ENCODE data around the gene OTUD5.
A peak's percentile ranks its signal among the peaks of the same experiment; 100 is the strongest.
"Not testable (repeated sequence)": the region's sequence is repeated elsewhere in the genome, so short reads cannot be mapped to it uniquely, and the experiment has no call there.

OTUD5 gene

GRCh38 chrX:48891402-48892288 is 65.8 kb downstream of the OTUD5 start:
- no peaks in the 10 kb centered on the region for H3K9me3 ChIP-seq (ENCODE audit: insufficient read depth, low read depth, low read length)
- no peaks in the 10 kb centered on the region for H3K27me3 ChIP-seq (ENCODE audit: insufficient read depth, low read length)
- H3K27ac ChIP-seq (ENCODE audit: low read length), result no peak overlapping the region
- H3K4me1 ChIP-seq (ENCODE audit: insufficient read depth, low read length), result peaks cover 3% of the 10 kb centered on the region; the same call in 1 of the 2 replicates
- peaks cover 24% of the 10 kb centered on the region; the same call in 1 of the 2 replicates for H3K36me3 ChIP-seq (ENCODE audit: insufficient read depth, low read depth, low read length)
- H3K4me3 ChIP-seq (ENCODE audit: low read length), result peak overlapping the region; percentile 61; the same call in 1 of the 2 replicates
- peak overlapping the region; percentile 20; the same call in 1 of the 2 replicates for H3K9ac ChIP-seq (ENCODE audit: low read depth, low read length)

- Histone ChIP-seq H3K9ac (ENCODE audit: low read depth, low read length) (peak overlapping the region; percentile 20; the same call in 1 of the 2 replicates), H3K4me3 (ENCODE audit: low read length) (peak overlapping the region; percentile 61), H3K27me3 (ENCODE audit: insufficient read depth, low read length) (no peaks in the 10 kb centered on the region), H3K9me3 (ENCODE audit: insufficient read depth, low read depth, low read length) (no peaks in the 10 kb centered on the region), H3K36me3 (ENCODE audit: insufficient read depth, low read depth, low read length) (peaks cover 24% of the 10 kb centered on the region; the same call in 1 of the 2 replicates), H3K27ac (ENCODE audit: low read length) (no peak overlapping the region), H3K4me1 (ENCODE audit: insufficient read depth, low read length) (no peaks in the 10 kb centered on the region)
Measured at GRCh38 chrX:48890934-48891401, 66.4 kb downstream of the OTUD5 start.

- peak overlapping the region; percentile 20; the same call in 1 of the 2 replicates for H3K9ac ChIP-seq (ENCODE audit: low read depth, low read length)
- H3K27ac ChIP-seq (ENCODE audit: low read length), result no peak overlapping the region
- peaks cover 22% of the 10 kb centered on the region; the same call in 1 of the 2 replicates for H3K36me3 ChIP-seq (ENCODE audit: insufficient read depth, low read depth, low read length)
- H3K27me3 ChIP-seq (ENCODE audit: insufficient read depth, low read length), result no peaks in the 10 kb centered on the region
- no peaks in the 10 kb centered on the region for H3K4me1 ChIP-seq (ENCODE audit: insufficient read depth, low read length)
- H3K9me3 ChIP-seq (ENCODE audit: insufficient read depth, low read depth, low read length), result no peaks in the 10 kb centered on the region
- H3K4me3 ChIP-seq (ENCODE audit: low read length), result peak overlapping the region; percentile 61
Measured at GRCh38 chrX:48890296-48890925, 67.0 kb downstream of the OTUD5 start.

DNA sequence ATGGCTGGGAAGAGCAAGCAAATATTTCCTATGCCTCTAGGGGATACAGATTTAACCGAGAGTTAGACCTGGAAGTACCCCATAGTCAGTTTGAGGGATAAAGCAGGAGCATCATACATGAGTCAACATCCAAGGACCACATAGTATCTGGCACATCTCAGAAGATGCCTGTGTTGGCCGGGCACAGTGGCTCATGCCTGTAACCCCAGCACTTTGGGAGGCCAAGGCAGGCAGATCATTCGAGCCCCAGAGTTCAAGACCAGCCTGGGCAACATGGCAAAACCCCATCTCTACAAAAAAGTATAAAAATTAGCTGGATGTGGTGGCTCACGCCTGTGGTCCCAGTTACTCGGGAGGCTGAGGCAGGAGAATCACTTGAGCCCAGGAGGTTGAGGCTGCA is 70.8 kb downstream of the OTUD5 start:
- H3K27me3 ChIP-seq (ENCODE audit: insufficient read depth, low read length); H3K9ac ChIP-seq (ENCODE audit: low read depth, low read length); H3K9me3 ChIP-seq (ENCODE audit: insufficient read depth, low read depth, low read length); H3K4me3 ChIP-seq (ENCODE audit: low read length); H3K27ac ChIP-seq (ENCODE audit: low read length); H3K4me1 ChIP-seq (ENCODE audit: insufficient read depth, low read length); H3K36me3 ChIP-seq (ENCODE audit: insufficient read depth, low read depth, low read length): not testable (repeated sequence)

GRCh38 chrX:48883729-48884128 is 73.7 kb downstream of the OTUD5 start:
- Histone ChIP-seq H3K9me3 (ENCODE audit: insufficient read depth, low read depth, low read length) (no peaks in the 10 kb centered on the region), H3K9ac (ENCODE audit: low read depth, low read length) (no peak overlapping the region), H3K4me3 (ENCODE audit: low read length) (no peak overlapping the region), H3K36me3 (ENCODE audit: insufficient read depth, low read depth, low read length) (no peaks in the 10 kb centered on the region), H3K4me1 (ENCODE audit: insufficient read depth, low read length) (no peaks in the 10 kb centered on the region), H3K27ac (ENCODE audit: low read length) (no peak overlapping the region), H3K27me3 (ENCODE audit: insufficient read depth, low read length) (no peaks in the 10 kb centered on the region)

DNA sequence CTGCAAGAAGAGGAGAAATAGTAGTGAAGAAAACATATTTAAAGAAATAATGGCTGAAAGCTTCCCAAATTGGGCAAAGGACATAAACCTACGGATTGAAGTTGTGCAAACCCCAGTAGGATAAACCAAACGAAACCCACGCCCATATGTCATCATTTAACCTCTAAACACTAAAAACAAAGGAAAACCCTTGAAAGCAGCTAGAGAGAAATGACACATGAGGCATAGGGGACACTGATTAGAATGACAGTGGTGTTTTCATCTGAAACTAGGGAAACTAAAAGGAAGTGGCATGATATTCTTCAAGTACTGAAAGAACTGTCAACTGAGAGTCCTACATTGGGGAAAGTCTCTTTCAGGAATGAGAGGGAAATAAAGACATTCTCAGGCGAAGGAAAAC is 80.5 kb downstream of the OTUD5 start:
- not testable (repeated sequence) for H3K9me3 ChIP-seq (ENCODE audit: insufficient read depth, low read depth, low read length); H3K27me3 ChIP-seq (ENCODE audit: insufficient read depth, low read length); H3K36me3 ChIP-seq (ENCODE audit: insufficient read depth, low read depth, low read length)

More for the DNA sequence above, 80.5 kb downstream of the OTUD5 start:
- not testable (repeated sequence) for H3K4me1 ChIP-seq (ENCODE audit: insufficient read depth, low read length); H3K4me3 ChIP-seq (ENCODE audit: low read length); H3K9ac ChIP-seq (ENCODE audit: low read depth, low read length); H3K27ac ChIP-seq (ENCODE audit: low read length)
